Lower leg skin (tissue), 3 donors: ENCODE measurements around the gene SEMA3A.

Source experiments
- CTCF ChIP-seq, 3 donors: fragments of 450-650 bp; IDR thresholded peaks; one replicate each; pipeline ENCODE4 v1.5.1; 2016; ENCODE audit warnings: antibody characterized with exemption in 3 of 3, mild to moderate bottlenecking in 3 of 3, moderate library complexity in 2 of 3
- POLR2A ChIP-seq, 2 donors: fragments of 450-650 bp; IDR thresholded peaks; one replicate each; pipeline ENCODE4 v1.6.1; 2016 to 2017; ENCODE audit warnings: antibody characterized with exemption in 2 of 2, mild to moderate bottlenecking in 1 of 2, moderate library complexity in 1 of 2

DNA sequence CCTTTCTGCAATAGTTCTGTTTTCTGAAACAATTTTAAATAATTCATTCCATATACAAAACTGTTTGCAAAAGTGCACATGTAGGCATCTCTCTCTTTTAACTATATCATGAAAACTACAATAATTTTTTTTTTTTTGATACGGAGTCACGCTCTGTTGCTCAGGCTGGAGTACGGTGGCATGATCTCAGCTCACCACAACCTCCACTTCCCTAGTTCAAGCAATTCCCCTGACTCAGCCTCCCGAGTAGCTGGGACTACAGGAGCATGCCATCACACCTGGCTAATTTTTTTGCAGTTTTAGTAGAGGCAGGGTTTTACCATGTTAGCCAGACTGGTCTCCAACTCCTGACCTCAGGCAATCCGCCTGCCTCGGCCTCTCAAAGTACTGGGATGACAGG is 44.0 kb upstream of the SEMA3A start:
- TF ChIP-seq CTCF (IDR thresholded peaks at IDR 0.05) = no peak
- no peak for TF ChIP-seq POLR2A (IDR thresholded peaks at IDR 0.05)
